ENCODE results near the gene BRK1. TPM values are rescaled to one million over a fixed set of nuclear protein-coding genes. Genes with fewer than 3 reads are reported as not detected.
"Not testable (repeated sequence)": the region's sequence is repeated elsewhere in the genome, so short reads cannot be mapped to it uniquely, and the experiment has no call there.

The BRK1 gene
- total RNA-seq, 1 experiment from 2014 or later, result 59.0 TPM

DNA sequence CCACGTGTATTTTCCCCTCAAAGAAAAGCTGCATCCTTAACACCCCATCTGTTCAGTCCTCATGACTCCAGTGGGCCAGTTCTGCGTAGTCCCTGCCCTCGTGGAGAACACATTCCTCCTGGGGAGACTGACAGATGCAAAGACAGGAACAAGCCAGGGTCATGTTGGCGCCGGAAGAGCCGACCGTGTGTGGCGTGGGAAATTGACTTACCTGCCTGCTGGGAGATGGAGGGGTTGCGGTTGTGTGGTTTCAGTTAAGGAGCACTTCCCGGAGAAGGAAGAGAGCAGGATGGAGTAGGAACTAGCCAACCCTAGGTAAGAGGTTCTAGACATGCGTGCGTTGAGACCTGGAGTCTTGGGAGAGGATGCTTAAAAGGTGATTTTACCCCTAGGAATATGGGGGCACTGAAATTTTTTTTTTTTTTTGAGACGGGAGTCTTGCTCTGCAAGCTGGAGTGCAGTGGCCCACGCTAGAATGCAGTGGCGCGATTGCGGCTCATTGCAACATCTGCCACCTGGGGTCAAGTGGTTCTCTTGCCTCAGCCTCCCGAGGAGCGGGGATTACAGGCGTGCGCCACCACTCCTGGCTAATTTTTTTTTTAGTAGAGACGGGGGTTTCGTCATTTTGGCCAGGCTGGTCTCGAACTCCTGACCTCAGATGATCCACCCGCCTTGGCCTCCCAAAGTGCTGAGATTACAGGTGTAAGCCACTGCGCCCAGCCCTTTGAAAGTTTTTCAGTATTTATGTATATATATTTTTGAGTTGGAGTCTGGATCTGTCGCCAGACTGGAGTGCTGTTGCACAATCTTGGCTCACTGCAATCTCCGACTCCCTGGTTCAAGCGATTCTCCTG lies 27.5 kb downstream of the BRK1 start:
- DNase-seq (ENCODE audit: low read depth), result no peak

DNA sequence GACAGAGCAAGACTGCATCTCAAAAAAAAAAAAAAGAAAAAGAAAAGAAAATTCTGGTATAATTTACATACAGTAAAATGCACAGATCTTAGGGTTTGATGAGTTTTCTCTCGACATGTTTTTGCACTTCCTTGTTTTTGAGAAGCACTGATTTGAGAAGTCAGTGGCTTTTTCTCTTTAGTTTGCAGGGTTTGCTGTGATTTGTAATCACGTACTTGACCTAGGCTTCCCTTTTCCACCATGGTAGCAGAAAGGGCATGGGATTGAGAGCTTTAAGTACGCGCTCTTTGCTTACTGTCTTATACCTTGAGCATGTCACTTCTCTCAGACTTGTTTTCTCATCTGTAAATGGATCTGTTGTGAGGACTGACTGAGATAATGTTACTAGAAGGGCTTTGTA lies 30.2 kb downstream of the BRK1 start:
- DNase-seq (ENCODE audit: low read depth), result no peak

DNA sequence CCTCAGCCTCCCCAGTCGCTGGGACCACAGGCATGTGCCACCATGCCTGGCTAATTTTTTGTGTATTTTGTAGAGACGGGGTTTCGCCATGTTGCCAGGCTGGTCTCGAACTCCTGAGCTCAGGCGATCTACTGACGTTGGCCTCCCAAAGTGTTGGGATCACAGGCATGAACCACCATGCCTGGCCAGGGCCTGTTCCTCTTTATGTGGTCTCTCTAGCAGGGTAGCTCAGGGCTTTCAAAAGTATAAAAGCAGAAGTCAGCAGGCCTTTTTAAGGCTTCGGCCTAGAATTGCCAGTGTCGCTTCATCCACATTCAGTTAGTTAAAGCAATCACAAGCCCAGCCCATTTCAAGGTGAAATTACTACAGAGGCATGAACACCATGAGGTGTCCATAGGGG lies 33.8 kb downstream of the BRK1 start:
- no peak for DNase-seq (ENCODE audit: low read depth)

DNA sequence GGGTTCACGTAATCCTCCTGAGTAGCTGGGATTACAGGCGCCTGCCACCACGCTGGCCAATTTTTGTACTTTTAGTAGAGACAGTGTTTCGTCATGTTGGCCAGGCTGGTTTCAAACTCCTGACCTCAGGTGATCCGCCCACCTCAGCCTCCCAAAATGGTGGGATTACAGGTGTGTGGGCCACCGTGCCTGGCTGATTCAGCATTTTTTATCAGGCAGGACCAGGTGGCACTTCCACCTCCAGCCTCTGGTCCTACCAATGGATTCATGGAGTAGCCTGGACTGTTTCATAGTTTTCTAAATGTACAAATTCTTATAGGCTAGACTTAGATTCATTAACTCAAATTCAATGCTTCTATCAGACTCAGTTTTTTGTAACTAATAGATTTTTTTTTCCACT lies 35.5 kb downstream of the BRK1 start:
- no peak for DNase-seq (ENCODE audit: low read depth)

DNA sequence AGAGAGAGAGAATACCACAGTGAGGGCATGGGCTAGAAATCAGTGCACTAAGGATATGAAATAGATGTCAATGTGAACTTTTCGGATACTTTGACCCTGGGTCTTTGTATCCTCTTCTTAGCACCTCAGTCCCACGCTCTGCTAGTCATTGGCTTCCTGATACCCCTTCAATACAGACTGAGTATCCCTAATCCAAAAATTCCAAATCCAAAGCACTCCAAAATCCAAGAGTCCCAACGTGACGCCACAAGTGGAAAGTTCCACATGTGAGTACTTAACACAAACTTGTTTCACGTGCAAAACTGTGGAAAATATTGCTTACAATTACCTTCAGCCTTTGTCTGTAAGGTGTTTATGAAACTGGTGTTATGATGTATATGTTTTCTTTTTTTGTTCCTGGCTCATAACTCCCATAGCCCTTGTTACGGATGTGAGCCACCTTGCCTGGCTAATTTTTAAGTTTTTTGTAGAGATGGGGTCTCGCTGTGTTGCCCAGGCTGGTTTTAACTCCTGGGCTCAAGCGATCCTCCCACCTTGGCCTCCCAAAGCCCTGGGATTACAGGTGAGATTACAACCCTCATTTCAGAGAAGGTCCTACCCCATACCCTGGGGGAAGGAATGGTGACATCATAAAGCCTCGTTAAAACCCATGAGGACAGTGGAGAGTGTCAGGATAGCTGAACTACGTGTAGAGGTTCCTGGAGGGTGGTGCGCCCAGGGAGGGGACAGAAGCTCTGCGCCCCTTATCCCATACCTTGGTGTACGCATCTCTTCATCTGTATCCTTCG lies 39.1 kb downstream of the BRK1 start:
- no peak for DNase-seq (ENCODE audit: low read depth)

DNA sequence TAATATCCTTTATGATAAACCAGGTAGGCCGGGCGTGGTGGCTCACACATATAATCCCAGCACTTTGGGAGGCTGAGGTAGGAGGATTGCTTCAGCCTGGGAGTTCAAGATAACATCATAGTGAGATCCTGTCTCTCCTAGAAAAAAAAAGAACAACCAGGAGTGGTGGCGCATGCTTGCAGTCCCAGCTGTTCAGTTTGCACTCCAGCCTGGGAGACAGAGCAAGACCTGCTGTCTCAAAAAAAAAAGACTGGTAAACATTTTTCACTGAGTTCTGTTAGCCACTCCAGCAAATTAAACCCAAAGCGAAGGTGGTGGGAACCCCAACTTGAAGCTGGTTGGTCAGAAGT lies 39.6 kb downstream of the BRK1 start:
- DNase-seq (ENCODE audit: low read depth), result no peak

DNA sequence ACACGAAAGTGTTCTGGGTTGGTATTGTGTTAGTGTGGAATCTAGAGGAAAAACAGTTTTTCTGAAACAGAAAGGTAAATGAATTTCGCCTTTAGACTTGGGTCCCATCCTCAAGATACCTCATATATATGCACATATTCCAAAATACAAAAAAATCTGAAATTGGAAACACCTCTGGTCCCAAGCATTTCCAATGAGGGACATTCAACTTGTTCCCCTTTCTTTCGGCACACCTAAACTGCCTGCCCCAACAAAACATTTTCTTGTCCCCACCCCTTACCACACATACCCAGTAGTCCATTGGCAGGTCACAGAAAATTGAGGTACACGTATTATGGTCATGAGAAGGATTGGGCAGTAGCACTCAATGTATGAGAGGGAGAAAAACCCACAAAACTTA lies 40.2 kb downstream of the BRK1 start:
- DNase-seq (ENCODE audit: low read depth), result no peak

DNA sequence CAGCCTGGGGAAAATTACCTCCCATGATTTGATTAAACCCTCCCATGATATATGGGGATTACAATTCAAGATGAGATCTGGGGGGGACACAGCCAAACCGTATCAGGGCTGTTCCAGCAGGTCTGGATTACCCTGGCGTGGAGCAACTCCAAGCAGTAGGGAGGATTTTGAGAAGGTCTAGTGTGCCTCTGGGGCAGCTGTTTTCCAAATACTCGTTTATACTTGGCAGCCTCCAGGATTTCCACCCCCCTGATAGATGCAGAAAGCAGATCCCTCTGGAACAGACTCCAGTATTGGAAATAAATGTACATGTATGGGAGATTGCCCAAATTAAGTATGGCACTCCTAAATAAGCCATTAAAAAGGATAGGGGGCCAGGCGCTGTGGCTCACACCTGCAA lies 41.6 kb downstream of the BRK1 start:
- DNase-seq (ENCODE audit: low read depth), result no peak

DNA sequence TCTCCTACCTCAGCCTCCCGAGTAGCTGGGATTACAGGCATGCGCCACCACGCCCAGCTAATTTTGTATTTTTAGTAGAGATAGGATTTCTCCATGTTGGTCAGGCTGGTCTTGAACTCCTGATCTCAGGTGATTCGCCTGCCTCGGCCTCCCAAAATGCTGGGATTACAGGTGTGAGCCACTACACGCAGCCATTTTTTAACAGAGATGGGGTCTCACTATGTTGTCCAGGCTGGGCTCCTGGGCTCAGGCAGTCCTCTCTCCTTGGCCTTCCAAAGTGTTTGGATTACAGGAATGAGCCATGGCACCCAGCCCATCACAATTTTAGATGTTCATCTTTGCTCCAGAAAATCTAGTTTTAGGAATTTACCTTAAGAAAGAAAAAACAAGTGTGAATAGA lies 43.1 kb downstream of the BRK1 start:
- DNase-seq (ENCODE audit: low read depth), result not testable (repeated sequence)

DNA sequence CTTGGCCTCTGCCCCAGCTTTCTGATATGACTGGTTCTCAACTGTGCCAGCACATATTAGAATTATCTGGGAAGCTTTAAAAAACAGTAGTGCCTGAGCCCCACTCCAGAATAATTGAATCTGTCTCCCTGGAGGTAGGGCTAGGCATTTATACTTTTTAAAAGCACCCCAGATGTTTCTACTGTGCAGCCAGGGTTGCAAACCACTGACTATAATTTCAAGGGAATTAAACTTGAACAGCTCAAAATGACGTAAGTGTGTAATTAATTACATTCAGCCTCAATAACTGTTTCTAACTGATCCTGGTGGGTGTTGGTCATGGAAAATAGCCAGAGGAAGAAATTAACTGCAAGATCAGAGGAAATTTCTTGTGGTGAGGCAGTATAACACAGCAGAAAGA lies 44.9 kb downstream of the BRK1 start:
- DNase-seq (ENCODE audit: low read depth), result no peak

DNA sequence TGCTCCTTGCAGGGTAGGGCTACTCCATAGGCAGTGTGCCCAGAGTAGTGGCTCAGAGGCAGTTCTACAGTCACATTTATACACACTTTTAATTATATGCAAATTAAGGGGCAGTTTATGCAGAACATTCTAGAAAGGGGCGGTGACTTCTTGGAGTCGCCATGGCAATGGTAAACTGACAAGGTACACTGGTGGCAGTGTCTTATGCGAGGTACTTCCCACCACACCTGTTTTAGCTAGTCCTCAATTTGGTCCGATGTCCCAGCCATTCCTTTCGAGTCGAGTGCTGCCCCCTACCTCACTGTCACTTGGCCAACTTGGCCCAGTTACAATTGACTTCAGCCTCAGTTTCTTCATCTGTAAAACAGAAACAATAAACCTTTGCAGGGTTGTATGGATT lies 45.5 kb downstream of the BRK1 start:
- no peak for DNase-seq (ENCODE audit: low read depth)

DNA sequence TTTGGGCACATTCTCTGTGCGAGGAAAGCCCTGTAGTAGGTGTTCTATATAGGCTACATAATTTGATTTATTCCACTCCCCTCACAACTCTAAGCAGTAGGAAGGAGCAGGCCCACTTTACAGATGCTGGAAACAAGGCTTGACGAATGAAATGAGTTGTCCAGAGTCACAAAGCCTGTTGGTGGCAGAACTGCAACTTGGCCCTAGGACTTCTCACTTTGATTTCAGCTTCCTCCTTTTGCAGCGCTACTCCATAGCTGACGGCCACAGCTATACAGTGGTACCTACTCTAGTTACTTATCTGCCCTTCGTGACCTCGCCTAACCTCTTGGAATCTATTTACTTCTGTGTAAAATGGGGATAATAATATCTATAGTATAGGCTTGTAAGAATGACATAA lies 46.7 kb downstream of the BRK1 start:
- DNase-seq (ENCODE audit: low read depth), result no peak

DNA sequence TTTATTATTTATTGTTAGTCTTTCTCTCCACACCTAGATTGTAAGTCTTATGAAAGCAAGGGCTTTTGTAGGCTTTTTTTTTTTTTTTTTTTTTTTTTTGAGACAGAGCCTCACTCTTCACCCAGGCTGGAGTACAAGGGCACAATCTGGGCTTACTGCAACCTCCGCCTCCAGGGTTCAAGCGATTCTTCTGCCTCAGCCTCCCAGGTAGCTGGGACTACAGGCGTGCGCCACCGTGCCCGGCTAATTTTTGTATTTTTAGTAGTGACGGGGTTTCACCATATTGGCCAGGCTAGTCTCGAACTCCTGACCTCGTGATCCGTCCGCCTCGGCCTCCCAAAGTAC lies 48.7 kb downstream of the BRK1 start:
- DNase-seq (ENCODE audit: low read depth), result not testable (repeated sequence)

DNA sequence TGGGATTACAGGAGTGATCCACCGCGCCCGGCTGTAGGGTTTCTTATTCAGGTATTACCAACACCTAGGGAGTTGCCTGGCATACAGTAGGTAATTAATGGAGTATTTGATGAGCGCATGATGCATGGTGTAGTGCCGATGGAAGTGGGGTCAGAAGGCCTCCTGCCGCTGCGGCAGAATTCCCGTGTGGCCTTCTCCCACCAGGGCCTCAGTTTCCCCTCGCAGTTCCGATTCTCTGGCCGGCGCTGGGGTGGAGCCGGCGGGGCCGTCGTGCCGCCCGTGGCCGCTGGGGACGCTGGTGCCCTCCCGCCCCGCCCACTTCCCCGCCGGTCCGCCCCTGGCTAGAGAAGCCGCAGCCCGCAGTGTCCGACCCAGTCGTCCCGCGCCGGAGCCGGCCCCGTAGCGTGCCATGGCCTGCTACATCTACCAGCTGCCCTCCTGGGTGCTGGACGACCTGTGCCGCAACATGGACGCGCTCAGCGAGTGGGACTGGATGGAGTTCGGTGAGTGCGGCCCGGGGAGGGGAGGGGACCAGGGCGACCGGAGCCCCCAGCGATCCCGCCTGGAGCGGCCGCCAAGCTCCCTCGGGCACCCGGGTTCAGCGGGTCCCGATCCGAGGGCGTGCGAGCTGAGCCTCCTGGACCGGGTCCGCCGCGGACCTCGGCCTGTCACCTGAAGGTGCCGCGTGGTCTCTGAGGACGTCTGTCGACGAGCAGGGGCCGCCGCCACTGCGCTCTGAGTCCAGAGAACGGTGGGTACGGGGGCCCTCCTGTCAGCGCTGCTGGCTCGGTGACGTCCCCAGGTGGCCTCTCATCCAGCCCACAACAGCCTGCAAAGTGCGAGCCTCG lies 49.3 kb downstream of the BRK1 start, which contains the start of gene IRAK2:
Gene IRAK2, plus strand, starts transcription at position 374 of the 848 bp plus-strand sequence. Its CDS starts 36 bp downstream, at position 410.
- DNase-seq (ENCODE audit: low read depth), result peak; percentile 75

DNA sequence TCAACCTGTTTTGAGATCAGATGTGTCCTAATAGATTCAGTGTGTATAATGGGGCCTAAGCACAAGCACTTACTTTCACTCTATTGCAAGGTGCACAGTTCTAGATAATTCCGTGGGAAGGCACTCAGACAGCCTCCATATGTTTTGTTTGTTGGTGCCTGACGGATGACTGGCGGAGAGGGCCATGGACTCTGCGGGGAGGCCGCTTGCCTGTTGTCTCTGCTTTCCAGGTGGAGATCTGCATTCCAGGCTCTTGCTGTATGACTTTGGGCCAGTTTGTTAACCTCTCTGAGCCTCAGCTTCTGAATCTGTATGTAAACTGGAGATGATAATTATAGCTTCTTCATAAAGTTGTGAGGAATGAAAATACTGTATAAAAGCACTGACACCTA lies 50.7 kb downstream of the BRK1 start:
- DNase-seq (ENCODE audit: low read depth), result no peak

DNA sequence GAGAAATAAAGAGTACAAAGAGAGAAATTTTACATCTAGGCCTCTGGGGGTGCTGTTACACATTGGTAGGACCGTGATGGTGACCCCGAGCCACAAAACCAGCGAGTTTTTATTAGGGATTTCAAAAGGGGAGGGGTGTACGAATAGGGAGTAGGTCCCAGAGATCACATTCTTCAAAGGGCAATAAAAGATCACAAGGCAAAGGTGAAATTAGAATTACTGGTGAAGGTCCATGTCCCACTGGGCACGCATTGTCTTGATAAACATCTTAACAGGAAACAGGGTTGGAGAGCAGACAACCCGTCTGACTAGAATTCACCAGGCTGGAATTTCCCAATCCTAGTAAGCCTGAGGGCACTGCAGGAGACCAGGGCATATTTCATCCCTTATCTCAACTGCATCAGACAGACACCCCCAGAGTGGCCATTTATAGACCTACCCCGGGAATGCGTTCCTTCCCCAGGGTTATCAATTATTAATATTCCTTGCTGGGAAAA lies 53.6 kb downstream of the BRK1 start:
- DNase-seq (ENCODE audit: low read depth), result no peak

DNA sequence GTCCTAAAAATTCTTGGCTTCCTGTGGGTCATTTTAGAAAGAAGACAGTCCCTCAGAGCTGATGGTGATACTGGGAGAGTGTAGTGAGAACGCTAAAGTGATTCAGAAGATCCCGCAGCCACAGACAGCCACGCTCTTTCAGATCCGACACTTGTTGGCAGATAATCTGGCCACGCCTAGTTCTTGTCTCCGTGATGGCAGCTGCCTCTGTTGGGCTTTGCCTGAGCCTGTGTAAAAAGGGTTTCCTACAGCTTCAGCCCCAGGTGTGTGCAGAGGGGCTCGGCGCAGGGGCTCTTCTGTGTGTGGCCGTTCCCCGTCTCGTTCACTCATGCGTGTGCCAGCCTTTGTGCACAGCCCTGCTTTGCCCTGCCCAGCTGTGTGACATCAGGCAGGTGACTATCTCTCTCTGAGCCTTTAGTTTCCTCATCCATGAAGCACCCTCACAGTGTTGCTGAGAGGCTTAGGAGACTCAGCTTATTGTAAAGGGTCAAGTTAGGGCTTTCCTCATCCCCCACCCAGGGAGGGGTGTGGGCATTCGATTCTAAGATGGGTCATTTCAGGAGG lies 55.5 kb downstream of the BRK1 start:
- no peak for DNase-seq (ENCODE audit: low read depth)

DNA sequence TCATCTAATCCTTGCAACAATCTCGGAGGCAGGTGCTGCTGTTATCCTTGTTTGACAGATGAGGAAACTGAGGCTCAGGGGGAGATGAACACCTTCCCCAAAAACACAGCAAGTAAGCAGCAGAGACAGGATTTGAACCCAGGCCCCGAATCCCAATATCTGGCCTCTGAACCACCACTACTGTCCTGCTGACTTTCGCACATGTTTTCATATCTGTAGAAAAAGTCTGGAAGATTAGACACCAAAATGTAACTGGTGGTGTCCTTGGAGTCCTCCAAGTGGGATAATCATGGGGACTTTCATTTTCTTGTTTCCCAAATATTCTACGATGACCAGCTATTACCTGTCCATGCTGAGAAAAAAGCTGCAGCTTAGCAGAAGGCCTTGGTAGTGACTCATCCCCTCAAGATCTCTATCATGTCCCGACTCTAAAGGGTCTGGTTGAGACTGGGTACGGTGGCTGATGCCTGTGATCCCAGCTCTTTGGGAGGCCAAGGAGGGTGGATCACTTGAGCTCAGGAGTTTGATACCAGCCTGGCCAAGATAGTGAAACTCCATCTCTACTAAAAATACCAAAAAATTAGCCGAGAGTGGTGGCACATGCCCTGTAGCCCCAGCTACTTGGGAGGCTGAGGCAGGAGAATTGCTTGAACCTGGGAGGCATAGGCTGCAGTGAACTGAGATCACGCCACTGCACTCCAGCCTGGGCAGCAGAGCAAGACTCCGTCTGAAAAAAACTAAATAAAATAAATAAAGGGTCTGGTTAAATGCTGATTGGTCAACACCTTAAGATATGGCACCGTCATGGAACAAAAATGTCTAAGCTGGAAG lies 57.8 kb downstream of the BRK1 start:
- DNase-seq (ENCODE audit: low read depth), result peak; percentile 65

DNA sequence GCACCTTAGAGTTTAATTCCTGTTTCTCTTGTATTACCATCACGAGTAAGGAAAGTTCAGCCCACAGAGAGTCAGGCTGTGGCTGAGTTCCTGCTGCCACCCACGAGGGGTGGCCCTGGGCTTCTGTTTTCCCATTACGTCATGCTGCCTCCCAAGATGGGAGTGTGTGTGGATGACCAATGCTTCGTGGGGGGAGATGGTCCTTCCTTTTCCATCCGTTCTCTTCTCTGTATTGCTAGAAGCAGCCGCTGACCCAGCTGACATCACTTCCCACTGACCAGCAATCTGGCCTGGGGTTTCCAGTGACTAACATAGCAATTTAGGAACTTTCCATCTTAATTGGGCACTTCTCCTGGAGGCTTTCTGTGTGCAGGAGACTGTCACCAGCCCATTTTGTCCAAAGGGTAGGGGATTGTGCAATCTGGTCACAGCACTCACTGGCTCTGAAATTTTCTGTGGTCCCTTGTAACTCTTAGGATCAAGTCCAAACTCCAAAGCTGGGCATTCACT lies 58.5 kb downstream of the BRK1 start:
- peak; percentile 94 for DNase-seq (ENCODE audit: low read depth)

DNA sequence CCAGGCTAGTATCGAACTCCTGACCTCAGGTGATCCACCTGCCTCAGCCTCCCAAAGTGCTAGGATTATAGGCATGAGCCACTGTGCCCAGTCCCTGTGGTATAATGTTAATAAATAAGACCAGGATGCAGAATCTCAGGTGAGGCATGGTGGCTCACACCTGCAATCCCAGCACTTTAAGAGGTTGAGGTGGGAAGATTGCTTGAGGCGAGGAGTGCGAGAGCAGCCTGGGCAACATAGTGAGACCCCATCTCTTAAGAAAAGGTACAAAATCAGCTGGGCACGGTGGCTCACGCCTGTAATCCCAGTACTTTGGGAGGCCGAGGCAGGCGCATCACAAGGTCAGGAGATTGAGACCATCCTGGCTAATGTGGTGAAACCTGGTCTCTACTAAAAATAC lies 59.9 kb downstream of the BRK1 start:
- not testable (repeated sequence) for DNase-seq (ENCODE audit: low read depth)

DNA sequence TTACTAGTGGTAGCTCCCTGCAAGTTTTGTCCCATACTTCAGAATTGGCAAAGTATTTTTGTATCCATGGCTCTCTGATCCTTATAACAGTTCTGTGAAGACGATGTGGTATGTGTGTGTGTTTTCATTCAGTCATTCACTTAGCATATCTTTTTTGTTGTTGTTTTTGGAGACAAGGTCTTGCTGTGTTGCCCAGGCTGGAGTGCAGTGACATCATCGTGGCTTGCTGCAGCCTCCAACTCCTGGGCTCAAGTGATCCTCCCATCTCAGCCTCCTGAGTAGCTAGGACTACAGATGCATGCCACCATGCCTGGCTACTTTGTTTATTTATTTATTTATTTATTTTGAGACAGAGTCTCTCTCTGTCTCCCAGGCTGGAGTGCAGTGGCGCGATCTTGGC lies 60.7 kb downstream of the BRK1 start:
- DNase-seq (ENCODE audit: low read depth), result not testable (repeated sequence)

Data from Daoy (cell line).